ENCODE data around the gene CMSS1.

GRCh38 chr3:99850608-99851007, 32.9 kb downstream of the CMSS1 start:
- no peak for TF ChIP-seq YY1 (IDR thresholded peaks at IDR 0.05; ENCODE audit: insufficient read depth, insufficient read length)
- TF ChIP-seq SUZ12 (IDR thresholded peaks at IDR 0.05; ENCODE audit: extremely low read depth, insufficient read depth, insufficient read length): no peak
- no peak for TF ChIP-seq ZNF274 (IDR thresholded peaks at IDR 0.05; ENCODE audit: low read depth, low read length)
